ENCODE data around the gene PARP11. TPM values are rescaled to one million over a fixed set of nuclear protein-coding genes. Genes with fewer than 3 reads are reported as not detected.
A peak's percentile ranks its signal among the peaks of the same experiment; 100 is the strongest.

PARP11 gene
- total RNA-seq, 1 donor from 2014 or later: 6.3 TPM

- Histone ChIP-seq H3K27me3 (ENCODE audit: control insufficient read depth in 3 of 3, insufficient read depth in 3 of 3, low read length in 3 of 3) (no peaks in the 10 kb centered on the region), H3K4me1 (ENCODE audit: control insufficient read depth in 3 of 3, insufficient read depth in 3 of 3, low read length in 3 of 3) (no peaks in the 10 kb centered on the region), H3K36me3 (ENCODE audit: control insufficient read depth in 3 of 3, insufficient read depth in 3 of 3, low read length in 3 of 3) (peaks cover 0 to 12% (median 3%) of the 10 kb centered on the region in 3 donors), H3K27ac (ENCODE audit: low read depth, low read length) (no peak overlapping the region), H3K9ac (ENCODE audit: low read depth in 1 of 3, low read length in 3 of 3) (no peak overlapping the region), H3K9me3 (ENCODE audit: control insufficient read depth in 3 of 3, low read length in 3 of 3) (no peaks in the 10 kb centered on the region), H3K4me3 (ENCODE audit: low read length in 3 of 3) (no peak overlapping the region)
Observed at GRCh38 chr12:3810016-3810370, 63.2 kb downstream of the PARP11 start.

GRCh38 chr12:3809357-3810015, 63.7 kb downstream of the PARP11 start:
- H3K27ac ChIP-seq (ENCODE audit: low read depth, low read length): no peak overlapping the region
- no peaks in the 10 kb centered on the region for H3K9me3 ChIP-seq (ENCODE audit: control insufficient read depth in 3 of 3, low read length in 3 of 3)
- H3K4me3 ChIP-seq (ENCODE audit: low read length in 3 of 3): no peak overlapping the region
- H3K36me3 ChIP-seq (ENCODE audit: control insufficient read depth in 3 of 3, insufficient read depth in 3 of 3, low read length in 3 of 3): peaks cover 0 to 12% (median 3%) of the 10 kb centered on the region in 3 donors
- no peaks in the 10 kb centered on the region for H3K4me1 ChIP-seq (ENCODE audit: control insufficient read depth in 3 of 3, insufficient read depth in 3 of 3, low read length in 3 of 3)
- no peak overlapping the region for H3K9ac ChIP-seq (ENCODE audit: low read depth in 1 of 3, low read length in 3 of 3)
- H3K27me3 ChIP-seq (ENCODE audit: control insufficient read depth in 3 of 3, insufficient read depth in 3 of 3, low read length in 3 of 3): no peaks in the 10 kb centered on the region

DNA sequence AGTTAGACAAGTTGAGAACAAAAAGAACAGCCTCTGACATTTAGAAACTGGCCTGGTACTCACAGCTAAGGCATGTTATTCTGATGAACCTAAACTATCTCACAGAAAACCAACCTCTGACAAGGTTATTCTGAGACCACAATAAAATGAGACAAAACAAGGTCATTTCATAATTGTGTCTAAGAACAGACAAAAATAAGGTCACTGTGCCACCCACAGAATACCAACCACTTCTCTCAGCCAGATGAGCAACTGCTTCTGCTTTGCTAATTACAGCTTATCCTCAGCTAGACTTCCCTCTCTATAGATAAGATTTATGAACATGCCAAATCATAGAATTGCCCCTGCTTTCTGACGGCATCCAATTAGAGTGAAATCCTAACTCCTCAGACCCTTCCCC, 68.1 kb downstream of the PARP11 start:
- Histone ChIP-seq H3K4me1 (ENCODE audit: control insufficient read depth in 3 of 3, insufficient read depth in 3 of 3, low read length in 3 of 3) (no peaks in the 10 kb centered on the region), H3K36me3 (ENCODE audit: control insufficient read depth in 3 of 3, insufficient read depth in 3 of 3, low read length in 3 of 3) (peaks cover 0 to 6% (median 3%) of the 10 kb centered on the region in 3 donors), H3K27ac (ENCODE audit: low read depth, low read length) (no peak overlapping the region), H3K27me3 (ENCODE audit: control insufficient read depth in 3 of 3, insufficient read depth in 3 of 3, low read length in 3 of 3) (no peaks in the 10 kb centered on the region), H3K9me3 (ENCODE audit: control insufficient read depth in 3 of 3, low read length in 3 of 3) (no peaks in the 10 kb centered on the region), H3K9ac (ENCODE audit: low read depth in 1 of 3, low read length in 3 of 3) (no peak overlapping the region), H3K4me3 (ENCODE audit: low read length in 3 of 3) (no peak overlapping the region)

DNA sequence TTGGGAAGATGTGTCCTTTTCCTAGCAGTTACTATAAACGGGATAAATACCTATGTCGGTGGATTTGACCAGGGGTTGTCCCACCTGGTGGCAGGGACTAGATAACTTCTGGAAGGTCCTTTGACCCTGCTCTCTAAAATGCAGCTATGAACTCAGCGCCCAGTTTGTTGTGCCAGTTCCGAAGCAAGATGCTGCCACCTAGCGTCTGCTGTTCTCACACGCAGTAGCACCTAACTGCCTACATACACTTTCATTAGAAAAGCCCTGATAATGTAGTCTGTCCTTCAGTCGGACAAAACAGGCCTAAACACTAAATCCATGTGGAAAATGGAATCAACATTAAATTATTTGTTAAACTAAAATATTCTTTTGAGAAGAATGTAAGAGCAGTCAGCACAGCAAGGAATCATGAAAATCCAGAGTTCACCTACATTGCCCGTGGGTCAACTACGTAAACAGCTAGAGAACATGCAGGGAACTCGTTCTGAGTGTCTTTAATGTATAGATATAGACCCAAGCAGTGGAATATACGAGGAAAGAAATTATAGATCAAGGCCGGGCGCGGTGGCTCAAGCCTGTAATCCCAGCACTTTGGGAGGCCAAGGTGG, 69.2 kb downstream of the PARP11 start:
- Histone ChIP-seq H3K9ac (ENCODE audit: low read depth in 1 of 3, low read length in 3 of 3) (no peak overlapping the region), H3K4me1 (ENCODE audit: control insufficient read depth in 3 of 3, insufficient read depth in 3 of 3, low read length in 3 of 3) (no peaks in the 10 kb centered on the region), H3K36me3 (ENCODE audit: control insufficient read depth in 3 of 3, insufficient read depth in 3 of 3, low read length in 3 of 3) (peaks cover 0 to 6% (median 3%) of the 10 kb centered on the region in 3 donors), H3K4me3 (ENCODE audit: low read length in 3 of 3) (no peak overlapping the region), H3K27ac (ENCODE audit: low read depth, low read length) (no peak overlapping the region), H3K27me3 (ENCODE audit: control insufficient read depth in 3 of 3, insufficient read depth in 3 of 3, low read length in 3 of 3) (no peaks in the 10 kb centered on the region), H3K9me3 (ENCODE audit: control insufficient read depth in 3 of 3, low read length in 3 of 3) (no peaks in the 10 kb centered on the region)

GRCh38 chr12:3802721-3803120, 70.5 kb downstream of the PARP11 start:
- Histone ChIP-seq H3K36me3 (ENCODE audit: control insufficient read depth in 3 of 3, insufficient read depth in 3 of 3, low read length in 3 of 3) (peaks cover 0 to 6% (median 3%) of the 10 kb centered on the region in 3 donors), H3K27me3 (ENCODE audit: control insufficient read depth in 3 of 3, insufficient read depth in 3 of 3, low read length in 3 of 3) (no peaks in the 10 kb centered on the region), H3K4me1 (ENCODE audit: control insufficient read depth in 3 of 3, insufficient read depth in 3 of 3, low read length in 3 of 3) (no peaks in the 10 kb centered on the region), H3K27ac (ENCODE audit: low read depth, low read length) (no peak overlapping the region), H3K9me3 (ENCODE audit: control insufficient read depth in 3 of 3, low read length in 3 of 3) (no peaks in the 10 kb centered on the region), H3K9ac (ENCODE audit: low read depth in 1 of 3, low read length in 3 of 3) (no peak overlapping the region), H3K4me3 (ENCODE audit: low read length in 3 of 3) (no peak overlapping the region)

GRCh38 chr12:3797531-3798048, 75.6 kb downstream of the PARP11 start:
- Histone ChIP-seq H3K27me3 (ENCODE audit: control insufficient read depth in 3 of 3, insufficient read depth in 3 of 3, low read length in 3 of 3) (no peaks in the 10 kb centered on the region), H3K27ac (ENCODE audit: low read depth, low read length) (no peak overlapping the region), H3K9ac (ENCODE audit: low read depth in 1 of 3, low read length in 3 of 3) (no peak overlapping the region), H3K9me3 (ENCODE audit: control insufficient read depth in 3 of 3, low read length in 3 of 3) (no peaks in the 10 kb centered on the region), H3K4me1 (ENCODE audit: control insufficient read depth in 3 of 3, insufficient read depth in 3 of 3, low read length in 3 of 3) (peaks cover 6 to 12% (median 10%) of the 10 kb centered on the region in 3 donors), H3K36me3 (ENCODE audit: control insufficient read depth in 3 of 3, insufficient read depth in 3 of 3, low read length in 3 of 3) (no peaks in the 10 kb centered on the region), H3K4me3 (ENCODE audit: low read length in 3 of 3) (no peak overlapping the region)

- Histone ChIP-seq H3K27me3 (ENCODE audit: control insufficient read depth in 3 of 3, insufficient read depth in 3 of 3, low read length in 3 of 3) (no peaks in the 10 kb centered on the region), H3K9ac (ENCODE audit: low read depth in 1 of 3, low read length in 3 of 3) (no peak overlapping the region), H3K9me3 (ENCODE audit: control insufficient read depth in 3 of 3, low read length in 3 of 3) (no peaks in the 10 kb centered on the region), H3K4me3 (ENCODE audit: low read length in 3 of 3) (peak overlapping the region in 1 of 3 donors; percentile 7), H3K4me1 (ENCODE audit: control insufficient read depth in 3 of 3, insufficient read depth in 3 of 3, low read length in 3 of 3) (peaks cover 6 to 12% (median 10%) of the 10 kb centered on the region in 3 donors), H3K27ac (ENCODE audit: low read depth, low read length) (no peak overlapping the region), H3K36me3 (ENCODE audit: control insufficient read depth in 3 of 3, insufficient read depth in 3 of 3, low read length in 3 of 3) (no peaks in the 10 kb centered on the region)
Observed at GRCh38 chr12:3795492-3796133, 77.6 kb downstream of the PARP11 start.

DNA sequence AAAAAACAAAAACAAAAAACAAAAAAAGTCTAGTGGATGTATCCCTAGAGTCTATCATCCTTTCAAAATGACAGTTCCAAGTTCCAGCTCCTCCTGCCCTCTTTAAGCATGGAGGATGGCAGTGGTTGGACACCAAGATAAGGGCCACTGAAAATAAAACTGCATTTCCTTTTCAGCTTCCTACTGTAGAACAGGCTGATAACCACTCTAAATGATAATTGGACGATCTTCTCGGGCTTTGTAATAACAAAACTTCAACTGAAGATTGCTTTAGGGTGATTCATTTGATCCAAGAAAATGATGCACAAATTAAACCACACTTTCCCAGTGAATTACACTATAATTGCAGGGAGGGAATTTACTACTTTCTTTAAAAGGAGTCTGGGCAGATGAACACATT, 78.1 kb downstream of the PARP11 start:
- Histone ChIP-seq H3K9me3 (ENCODE audit: control insufficient read depth in 3 of 3, low read length in 3 of 3) (no peaks in the 10 kb centered on the region), H3K9ac (ENCODE audit: low read depth in 1 of 3, low read length in 3 of 3) (no peak overlapping the region), H3K4me1 (ENCODE audit: control insufficient read depth in 3 of 3, insufficient read depth in 3 of 3, low read length in 3 of 3) (peaks cover 6 to 12% (median 10%) of the 10 kb centered on the region in 3 donors), H3K4me3 (ENCODE audit: low read length in 3 of 3) (no peak overlapping the region), H3K27ac (ENCODE audit: low read depth, low read length) (no peak overlapping the region), H3K27me3 (ENCODE audit: control insufficient read depth in 3 of 3, insufficient read depth in 3 of 3, low read length in 3 of 3) (no peaks in the 10 kb centered on the region), H3K36me3 (ENCODE audit: control insufficient read depth in 3 of 3, insufficient read depth in 3 of 3, low read length in 3 of 3) (no peaks in the 10 kb centered on the region)

DNA sequence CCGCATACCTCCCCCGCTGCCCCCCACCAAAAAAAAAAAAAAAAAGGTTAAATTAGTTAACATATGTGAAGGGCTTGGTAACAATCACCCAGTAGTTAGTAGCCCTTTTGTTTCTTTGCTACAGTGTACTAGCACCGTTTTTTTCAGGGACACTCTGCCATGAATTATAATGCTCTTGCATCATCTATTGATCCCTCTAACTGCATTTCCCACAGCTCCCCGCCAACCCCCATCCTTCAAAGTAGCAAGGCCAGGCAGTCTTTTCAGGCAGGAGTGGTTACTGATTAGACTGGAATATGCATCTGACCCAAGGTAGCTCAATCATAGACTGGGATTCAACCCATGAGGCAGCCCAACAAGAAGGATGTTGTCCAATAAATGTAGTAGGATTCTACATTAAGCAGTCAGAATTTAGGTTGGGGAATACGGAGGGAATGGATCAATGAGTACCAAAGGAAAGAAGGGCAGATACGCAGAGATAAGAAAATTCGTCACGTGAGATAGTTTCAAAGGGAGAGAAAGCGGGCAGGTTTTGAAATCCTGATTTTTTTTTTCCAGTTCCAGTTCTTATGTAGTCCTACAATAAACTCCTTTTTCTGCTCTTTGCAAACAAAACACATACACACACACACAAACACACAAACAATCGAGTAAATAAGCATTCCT, 80.4 kb downstream of the PARP11 start:
- Histone ChIP-seq H3K9ac (ENCODE audit: low read depth in 1 of 3, low read length in 3 of 3) (no peak overlapping the region), H3K4me3 (ENCODE audit: low read length in 3 of 3) (no peak overlapping the region), H3K27ac (ENCODE audit: low read depth, low read length) (no peak overlapping the region), H3K9me3 (ENCODE audit: control insufficient read depth in 3 of 3, low read length in 3 of 3) (no peaks in the 10 kb centered on the region), H3K27me3 (ENCODE audit: control insufficient read depth in 3 of 3, insufficient read depth in 3 of 3, low read length in 3 of 3) (no peaks in the 10 kb centered on the region), H3K36me3 (ENCODE audit: control insufficient read depth in 3 of 3, insufficient read depth in 3 of 3, low read length in 3 of 3) (no peaks in the 10 kb centered on the region), H3K4me1 (ENCODE audit: control insufficient read depth in 3 of 3, insufficient read depth in 3 of 3, low read length in 3 of 3) (peaks cover 6 to 12% (median 10%) of the 10 kb centered on the region in 3 donors)
